ENCODE measurements around the gene PRXL2B.

The PRXL2B gene

DNA sequence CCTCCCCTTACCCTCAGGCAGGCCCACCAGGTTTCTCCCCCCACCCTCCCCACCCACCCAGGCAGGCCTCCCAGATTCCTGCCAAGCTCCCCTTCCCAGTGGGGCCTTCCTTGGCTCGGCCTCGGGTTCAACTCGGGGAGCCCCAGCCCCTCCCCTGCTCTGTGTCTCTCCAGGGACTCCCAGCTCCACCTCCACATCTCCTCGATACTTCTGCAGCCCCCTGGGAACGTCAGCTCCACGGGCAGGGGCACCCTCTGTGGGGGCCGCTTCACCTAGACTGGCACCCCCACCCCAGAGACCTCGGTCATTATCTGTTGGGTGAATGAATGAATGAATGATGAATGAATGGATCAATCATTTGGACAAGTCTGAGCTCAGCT is 45.5 kb downstream of the PRXL2B start:
- no peak for DNase-seq (ENCODE audit: low spot score)
- TF ChIP-seq, protein P1, sequence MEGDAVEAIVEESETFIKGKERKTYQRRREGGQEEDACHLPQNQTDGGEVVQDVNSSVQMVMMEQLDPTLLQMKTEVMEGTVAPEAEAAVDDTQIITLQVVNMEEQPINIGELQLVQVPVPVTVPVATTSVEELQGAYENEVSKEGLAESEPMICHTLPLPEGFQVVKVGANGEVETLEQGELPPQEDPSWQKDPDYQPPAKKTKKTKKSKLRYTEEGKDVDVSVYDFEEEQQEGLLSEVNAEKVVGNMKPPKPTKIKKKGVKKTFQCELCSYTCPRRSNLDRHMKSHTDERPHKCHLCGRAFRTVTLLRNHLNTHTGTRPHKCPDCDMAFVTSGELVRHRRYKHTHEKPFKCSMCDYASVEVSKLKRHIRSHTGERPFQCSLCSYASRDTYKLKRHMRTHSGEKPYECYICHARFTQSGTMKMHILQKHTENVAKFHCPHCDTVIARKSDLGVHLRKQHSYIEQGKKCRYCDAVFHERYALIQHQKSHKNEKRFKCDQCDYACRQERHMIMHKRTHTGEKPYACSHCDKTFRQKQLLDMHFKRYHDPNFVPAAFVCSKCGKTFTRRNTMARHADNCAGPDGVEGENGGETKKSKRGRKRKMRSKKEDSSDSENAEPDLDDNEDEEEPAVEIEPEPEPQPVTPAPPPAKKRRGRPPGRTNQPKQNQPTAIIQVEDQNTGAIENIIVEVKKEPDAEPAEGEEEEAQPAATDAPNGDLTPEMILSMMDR (IDR thresholded peaks at IDR 0.05; ENCODE audit: extremely low read depth, missing control alignments), result no peak

DNA sequence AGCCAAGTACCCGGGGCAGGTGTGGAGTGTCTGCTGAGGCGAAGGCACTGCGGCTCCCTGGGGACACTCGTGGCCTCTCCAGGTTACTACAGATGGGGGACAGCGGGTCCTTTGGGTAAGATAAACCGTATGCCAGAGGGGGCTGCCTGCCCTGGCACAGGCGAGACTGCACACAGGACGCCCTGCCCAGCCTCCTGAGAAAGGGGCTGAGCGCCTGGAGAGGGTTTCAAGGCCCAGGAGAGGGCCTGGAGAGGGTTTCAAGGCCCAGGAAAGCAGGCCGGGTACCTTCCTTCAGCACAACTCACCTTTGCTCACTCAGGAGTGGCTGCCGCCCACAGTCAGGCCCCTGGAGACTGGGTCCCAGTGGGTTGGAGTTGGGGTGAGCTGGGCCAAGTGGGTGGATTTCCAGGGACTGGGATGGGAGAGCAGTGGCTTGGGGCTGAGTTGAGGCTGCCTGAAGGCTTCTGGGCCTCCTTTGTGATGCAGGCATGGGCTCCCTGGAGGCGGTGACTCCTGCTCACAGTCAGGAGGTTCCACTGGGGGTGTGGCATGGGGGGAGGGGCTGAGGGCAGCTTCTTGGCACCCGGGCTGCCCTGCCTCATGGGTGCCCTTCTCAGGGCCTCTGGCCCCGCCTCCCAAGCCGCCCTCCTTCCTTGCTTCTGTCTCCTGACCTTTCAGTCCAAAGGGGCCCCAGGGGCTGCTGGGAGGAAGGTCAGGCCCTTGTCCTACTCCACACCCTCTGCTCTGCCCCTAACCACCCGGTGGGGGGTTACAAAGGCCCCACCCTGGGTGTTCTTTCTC is 46.2 kb downstream of the PRXL2B start, which contains the start of gene MMEL1:
MMEL1 (minus strand) TSS at position 456 of the 801 bp plus-strand sequence. CDS start 3,532 bp downstream, outside the sequence.
- TF ChIP-seq, protein P1 (IDR thresholded peaks at IDR 0.05; ENCODE audit: extremely low read depth, missing control alignments), result no peak
- no peak for DNase-seq (ENCODE audit: low spot score)

DNA sequence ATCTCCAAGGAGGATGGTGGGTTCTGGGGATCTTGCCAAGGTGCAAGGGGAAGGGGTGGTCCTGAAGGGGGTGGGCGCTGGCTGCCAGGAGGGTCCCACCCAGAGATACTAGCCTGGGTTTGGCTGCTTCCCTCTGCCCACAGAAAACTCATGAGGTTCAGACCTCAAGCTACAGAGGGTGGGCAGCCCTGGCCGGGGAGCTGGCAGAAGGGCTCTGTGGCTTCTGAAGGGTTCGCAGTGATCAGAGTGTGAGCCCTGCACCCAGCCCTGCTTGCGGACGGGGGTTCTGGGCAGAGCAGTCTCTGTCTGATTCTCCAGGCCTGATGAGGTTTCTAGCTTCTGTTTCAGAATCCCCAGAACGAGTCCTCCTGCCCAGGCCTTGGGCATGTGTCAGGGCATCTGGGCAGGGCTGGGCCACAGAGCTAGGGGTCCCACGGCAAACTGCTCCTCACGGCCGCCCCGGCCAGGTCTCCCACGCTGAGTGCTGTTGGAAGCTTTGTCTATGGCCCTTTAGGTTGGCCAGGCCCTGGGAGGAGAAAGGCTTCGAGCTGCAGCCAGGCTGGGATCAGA is 46.9 kb downstream of the PRXL2B start:
- DNase-seq (ENCODE audit: low spot score), result no peak
- TF ChIP-seq, protein P1 (IDR thresholded peaks at IDR 0.05; ENCODE audit: extremely low read depth, missing control alignments), result no peak

DNA sequence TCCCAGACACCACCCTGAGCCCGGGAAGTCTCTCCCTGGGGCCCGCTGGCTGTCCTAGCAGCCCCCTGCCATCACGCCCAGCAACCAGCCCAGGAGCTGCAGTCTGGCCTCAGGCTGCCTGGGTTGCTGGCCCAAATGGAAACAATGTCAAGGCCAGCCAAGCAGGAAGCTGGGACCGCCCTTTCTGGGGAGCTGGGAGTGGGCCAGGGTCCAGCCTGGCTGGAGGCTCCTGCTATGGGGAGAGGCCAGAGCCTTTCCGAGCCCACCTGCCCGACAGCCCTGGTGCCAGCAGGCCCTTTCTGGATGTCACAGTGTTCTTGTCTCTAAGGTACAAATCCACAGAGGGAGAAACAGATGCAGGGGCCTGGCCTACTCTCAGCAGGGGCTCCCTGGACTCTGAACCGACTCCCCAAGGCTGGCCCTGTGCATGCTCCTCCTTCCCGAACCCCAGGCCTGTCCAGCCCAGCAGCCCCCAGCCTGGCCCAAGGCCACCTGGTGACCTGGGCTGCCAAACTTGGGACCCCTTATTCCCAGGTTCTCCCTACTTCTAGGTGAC is 47.4 kb downstream of the PRXL2B start:
- no peak for DNase-seq (ENCODE audit: low spot score)
- TF ChIP-seq, protein P1 (IDR thresholded peaks at IDR 0.05; ENCODE audit: extremely low read depth, missing control alignments), result no peak

DNA sequence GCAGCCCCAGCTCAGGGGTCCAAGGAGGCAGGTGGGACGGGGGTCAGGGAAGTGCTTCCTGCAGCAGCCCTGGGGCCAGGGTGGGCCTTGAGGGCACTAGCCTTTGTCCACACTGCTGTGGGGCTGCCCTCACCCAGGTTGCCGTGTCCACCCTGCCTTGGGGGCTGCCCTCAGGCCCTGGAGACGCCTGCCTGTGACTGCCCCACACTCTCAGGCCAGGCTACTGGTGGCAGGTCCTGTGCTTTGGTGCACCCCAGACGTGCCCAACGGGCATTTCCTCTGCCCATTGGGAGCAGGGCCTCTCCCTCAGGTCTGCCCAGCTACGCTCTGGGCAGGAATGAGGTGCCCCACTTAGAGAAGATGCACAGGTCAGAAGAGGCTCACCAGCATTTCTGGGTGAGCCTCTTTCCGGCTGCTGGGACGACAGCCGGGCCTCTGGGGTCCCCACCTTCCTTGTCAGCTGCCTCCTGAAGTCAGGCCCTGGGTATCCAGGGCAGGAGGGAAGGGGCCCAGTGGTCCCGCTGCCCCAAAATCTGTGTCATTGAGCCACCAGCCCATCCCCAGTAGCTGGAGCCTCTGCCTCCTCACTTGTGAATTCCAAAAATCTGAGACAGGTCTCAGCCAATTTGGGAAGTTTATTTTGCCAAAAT is 48.9 kb downstream of the PRXL2B start:
- DNase-seq (ENCODE audit: low spot score), result no peak
- TF ChIP-seq, protein P1 (IDR thresholded peaks at IDR 0.05; ENCODE audit: extremely low read depth, missing control alignments), result no peak

DNA sequence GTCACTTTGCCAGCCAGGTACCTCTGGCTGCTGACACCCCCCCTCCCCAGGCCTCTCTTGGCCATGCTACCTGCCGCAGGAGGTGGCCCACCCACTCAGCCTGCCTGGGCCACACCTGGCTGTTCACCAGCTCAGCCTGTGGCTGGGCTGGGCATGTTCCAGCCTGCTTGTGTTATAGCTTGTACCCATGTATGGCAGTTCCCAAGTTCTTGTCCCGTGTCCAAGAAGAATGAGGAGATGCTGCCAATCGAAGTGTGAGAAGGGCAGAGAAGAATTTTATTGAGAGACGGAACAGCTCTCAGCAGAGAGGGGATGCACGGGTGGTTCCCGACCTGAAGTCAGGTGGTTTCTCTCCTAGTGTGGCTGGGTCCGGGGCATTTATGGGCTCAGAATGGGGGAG is 50.2 kb downstream of the PRXL2B start:
- TF ChIP-seq, protein P1 (IDR thresholded peaks at IDR 0.05; ENCODE audit: extremely low read depth, missing control alignments), result no peak
- no peak for DNase-seq (ENCODE audit: low spot score)
